Measurements from ENCODE around the gene GAS7.

DNA sequence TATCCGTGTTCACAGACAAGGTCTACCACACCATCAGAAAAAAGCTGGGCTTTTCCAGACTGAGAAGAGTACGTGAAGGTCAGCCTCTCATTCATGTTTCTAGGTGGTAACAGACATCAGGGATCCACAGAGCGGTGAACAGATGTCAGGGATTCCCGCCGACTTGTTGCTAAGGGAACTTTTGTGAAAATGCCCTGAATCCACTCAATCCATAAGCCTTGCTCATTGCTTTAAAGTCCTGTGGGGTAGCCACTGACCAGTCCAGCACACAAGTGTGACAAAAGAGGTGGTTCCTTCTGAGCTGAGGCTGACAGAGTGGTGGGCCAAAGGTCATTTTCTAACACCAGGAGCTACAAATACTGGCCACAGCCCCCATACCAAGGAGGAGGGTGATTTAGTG lies 5.9 kb downstream of the GAS7 start:
- TF ChIP-seq, protein P1, sequence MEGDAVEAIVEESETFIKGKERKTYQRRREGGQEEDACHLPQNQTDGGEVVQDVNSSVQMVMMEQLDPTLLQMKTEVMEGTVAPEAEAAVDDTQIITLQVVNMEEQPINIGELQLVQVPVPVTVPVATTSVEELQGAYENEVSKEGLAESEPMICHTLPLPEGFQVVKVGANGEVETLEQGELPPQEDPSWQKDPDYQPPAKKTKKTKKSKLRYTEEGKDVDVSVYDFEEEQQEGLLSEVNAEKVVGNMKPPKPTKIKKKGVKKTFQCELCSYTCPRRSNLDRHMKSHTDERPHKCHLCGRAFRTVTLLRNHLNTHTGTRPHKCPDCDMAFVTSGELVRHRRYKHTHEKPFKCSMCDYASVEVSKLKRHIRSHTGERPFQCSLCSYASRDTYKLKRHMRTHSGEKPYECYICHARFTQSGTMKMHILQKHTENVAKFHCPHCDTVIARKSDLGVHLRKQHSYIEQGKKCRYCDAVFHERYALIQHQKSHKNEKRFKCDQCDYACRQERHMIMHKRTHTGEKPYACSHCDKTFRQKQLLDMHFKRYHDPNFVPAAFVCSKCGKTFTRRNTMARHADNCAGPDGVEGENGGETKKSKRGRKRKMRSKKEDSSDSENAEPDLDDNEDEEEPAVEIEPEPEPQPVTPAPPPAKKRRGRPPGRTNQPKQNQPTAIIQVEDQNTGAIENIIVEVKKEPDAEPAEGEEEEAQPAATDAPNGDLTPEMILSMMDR (IDR thresholded peaks at IDR 0.05; ENCODE audit: insufficient read depth, low read length), result no peak
- TF ChIP-seq POLR2AphosphoS5 (IDR thresholded peaks at IDR 0.05; ENCODE audit: low read depth), result no peak
- TF ChIP-seq GABPA (IDR thresholded peaks at IDR 0.05; ENCODE audit: low read depth), result no peak
